Peyer's patch (tissue), 4 donors: ENCODE data around the gene VBP1.
"Not testable (repeated sequence)": the region's sequence is repeated elsewhere in the genome, so short reads cannot be mapped to it uniquely, and the experiment has no call there.

ENCODE experiments used
- POLR2A ChIP-seq, 2 donors: fragments of 450-650 bp; IDR thresholded peaks; one replicate each; pipeline ENCODE4 v1.5.1; 2017; ENCODE audit warnings: antibody characterized with exemption in 2 of 2, mild to moderate bottlenecking in 2 of 2, moderate library complexity in 2 of 2
- TF ChIP-seq, protein P1 (sequence below), 6 experiments: fragments of 450-650 bp in 4 of 6; fragments of 200-600 bp in 2 of 6; sonication (generic) in 1 of 6; IDR thresholded peaks; one replicate each; pipeline ENCODE4 v1.5.1; 2017 to 2019; ENCODE audit warnings: antibody characterized with exemption in 6 of 6, mild to moderate bottlenecking in 3 of 6, moderate library complexity in 1 of 6

DNA sequence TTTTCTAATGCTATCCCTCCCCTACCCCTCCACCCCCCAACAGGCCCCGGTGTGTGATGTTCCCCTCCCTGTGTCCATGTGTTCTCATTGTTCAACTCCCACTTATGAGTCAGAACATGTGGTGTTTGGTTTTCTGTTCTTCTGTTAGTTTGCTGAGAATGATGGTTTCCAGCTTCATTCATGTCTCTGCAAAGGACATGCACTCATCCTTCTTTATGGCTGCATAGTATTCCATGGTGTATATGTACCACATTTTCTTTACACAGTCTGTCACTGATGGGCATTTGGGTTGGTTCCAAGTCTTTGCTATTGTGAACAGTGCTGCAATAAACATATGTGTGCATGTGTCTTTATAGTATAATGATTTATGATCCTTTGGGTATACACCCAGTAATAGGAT is 51.7 kb downstream of the VBP1 start:
- not testable (repeated sequence) for TF ChIP-seq POLR2A (IDR thresholded peaks at IDR 0.05)
- TF ChIP-seq, protein P1, sequence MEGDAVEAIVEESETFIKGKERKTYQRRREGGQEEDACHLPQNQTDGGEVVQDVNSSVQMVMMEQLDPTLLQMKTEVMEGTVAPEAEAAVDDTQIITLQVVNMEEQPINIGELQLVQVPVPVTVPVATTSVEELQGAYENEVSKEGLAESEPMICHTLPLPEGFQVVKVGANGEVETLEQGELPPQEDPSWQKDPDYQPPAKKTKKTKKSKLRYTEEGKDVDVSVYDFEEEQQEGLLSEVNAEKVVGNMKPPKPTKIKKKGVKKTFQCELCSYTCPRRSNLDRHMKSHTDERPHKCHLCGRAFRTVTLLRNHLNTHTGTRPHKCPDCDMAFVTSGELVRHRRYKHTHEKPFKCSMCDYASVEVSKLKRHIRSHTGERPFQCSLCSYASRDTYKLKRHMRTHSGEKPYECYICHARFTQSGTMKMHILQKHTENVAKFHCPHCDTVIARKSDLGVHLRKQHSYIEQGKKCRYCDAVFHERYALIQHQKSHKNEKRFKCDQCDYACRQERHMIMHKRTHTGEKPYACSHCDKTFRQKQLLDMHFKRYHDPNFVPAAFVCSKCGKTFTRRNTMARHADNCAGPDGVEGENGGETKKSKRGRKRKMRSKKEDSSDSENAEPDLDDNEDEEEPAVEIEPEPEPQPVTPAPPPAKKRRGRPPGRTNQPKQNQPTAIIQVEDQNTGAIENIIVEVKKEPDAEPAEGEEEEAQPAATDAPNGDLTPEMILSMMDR (IDR thresholded peaks at IDR 0.05) = not testable (repeated sequence)
